WTC11 (cell line): ENCODE measurements around the gene PARD3B.

Experiments
- ATF3 ChIP-seq: sonication (generic); formaldehyde crosslinking; conservative IDR thresholded peaks from 2 replicates; pipeline ENCODE4 v1.8.1; 2022; ENCODE audit warnings: mild to moderate bottlenecking, missing genetic modification reagents
- CREB1 ChIP-seq: sonication (generic); formaldehyde crosslinking; IDR thresholded peaks from 2 replicates; pipeline ENCODE4 v1.8.0; 2023; ENCODE audit warnings: mild to moderate bottlenecking, missing genetic modification reagents
- CTCF ChIP-seq: fragments of 200-600 bp; IDR thresholded peaks from 2 replicates; pipeline ENCODE4 v1.8.0; 2022; ENCODE audit warnings: antibody characterized with exemption
- HMGXB4 ChIP-seq: sonication (generic); formaldehyde crosslinking; IDR thresholded peaks from 2 replicates; pipeline ENCODE4 v1.8.1; 2023; ENCODE audit warnings: mild to moderate bottlenecking, moderate library complexity, missing genetic modification reagents
- MAX ChIP-seq: sonication (generic); formaldehyde crosslinking; IDR thresholded peaks from 2 replicates; pipeline ENCODE4 v1.8.0; 2022; ENCODE audit warnings: mild to moderate bottlenecking, missing genetic modification reagents
- SP1 ChIP-seq: sonication (generic); formaldehyde crosslinking; conservative IDR thresholded peaks from 2 replicates; pipeline ENCODE4 v1.8.1; 2022; ENCODE audit warnings: missing genetic modification reagents
- STAT6 ChIP-seq: sonication (generic); formaldehyde crosslinking; conservative IDR thresholded peaks from 2 replicates; pipeline ENCODE4 v1.8.1; 2023; ENCODE audit warnings: mild to moderate bottlenecking, low read depth, missing genetic modification reagents, moderate library complexity
- ZNF263 ChIP-seq: sonication (generic); formaldehyde crosslinking; IDR thresholded peaks from 2 replicates; pipeline ENCODE4 v1.8.1; 2022; ENCODE audit warnings: low read depth, mild to moderate bottlenecking, moderate library complexity, missing genetic modification reagents

- TF ChIP-seq CTCF (no peak), ATF3 (CRISPR knock-in tag) (no peak), SP1 (no peak), HMGXB4 (no peak), ZNF263 (CRISPR knock-in tag) (no peak), STAT6 (no peak), MAX (CRISPR knock-in tag) (no peak), CREB1 (CRISPR knock-in tag) (no peak)
These were observed 426.1 kb downstream of the PARD3B start for GRCh38 chr2:204971206-204971907.
